ENCODE results near the gene PRKCA. TPM values are rescaled to one million over a fixed set of nuclear protein-coding genes. Genes with fewer than 3 reads are reported as not detected.

PRKCA gene
- total RNA-seq, 1 experiment from 2014 or later: 4.4 TPM

DNA sequence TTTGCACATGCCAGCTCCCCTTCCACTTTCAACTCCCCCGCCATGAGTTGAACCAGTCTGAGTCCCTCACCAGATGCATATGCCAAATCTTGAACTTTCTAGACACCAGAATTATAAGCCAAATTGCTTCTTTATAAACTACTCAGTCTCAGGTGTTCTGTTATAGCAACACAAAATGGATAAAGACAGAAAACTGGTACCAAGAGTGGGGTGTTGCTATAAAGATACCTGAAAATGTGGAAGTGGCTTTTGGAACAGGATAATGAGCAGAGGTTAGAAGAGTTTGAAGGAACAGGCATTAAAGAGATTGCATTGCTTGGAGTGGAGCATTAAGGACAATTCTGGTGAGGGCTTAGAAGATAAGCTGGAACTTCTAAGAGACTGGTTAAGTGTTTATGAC lies 515.3 kb downstream of the PRKCA start:
- Histone ChIP-seq H3K4me3 (ENCODE audit: low read length) (no peak overlapping the region), H3K4me1 (ENCODE audit: low read length) (no peaks in the 10 kb centered on the region), H3K27ac (ENCODE audit: low read length) (no peak overlapping the region), H3K36me3 (ENCODE audit: insufficient read depth, low read length) (no peaks in the 10 kb centered on the region), H2AFZ (ENCODE audit: low read length) (no peak overlapping the region), H3K9ac (ENCODE audit: low read length) (no peak overlapping the region), H3K9me2 (replicated peaks; ENCODE audit: insufficient read depth, low read length) (no peaks in the 10 kb centered on the region), H3K4me2 (ENCODE audit: low read depth, low read length, poor library complexity, severe bottlenecking) (no peak overlapping the region), H3K27me3 (ENCODE audit: low read length) (no peaks in the 10 kb centered on the region), H4K20me1 (ENCODE audit: insufficient read depth, low read depth, low read length) (no peaks in the 10 kb centered on the region), H3K79me2 (ENCODE audit: low read length) (no peaks in the 10 kb centered on the region), H3K9me3 (ENCODE audit: low read length) (no peaks in the 10 kb centered on the region)
- no peak for DNase-seq

DNA sequence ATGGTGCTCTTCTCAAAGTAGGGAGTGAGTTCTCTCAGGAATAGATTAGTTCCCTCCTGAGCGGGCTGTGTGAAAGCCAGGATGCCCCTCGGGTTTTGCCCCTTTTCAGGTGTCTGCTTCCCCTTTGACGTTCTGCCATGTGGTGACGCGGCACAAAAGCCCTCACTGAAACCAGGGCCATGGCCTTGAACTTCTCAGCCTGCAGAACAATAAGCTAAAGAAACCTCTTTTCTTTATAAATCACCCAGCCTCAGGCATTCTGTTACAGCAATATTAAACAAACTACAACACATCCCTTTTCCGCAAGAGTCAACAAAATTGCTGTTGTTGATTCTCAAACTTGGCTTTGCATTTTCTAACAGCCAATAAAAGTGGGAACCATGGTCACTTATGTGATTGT lies 517.1 kb downstream of the PRKCA start:
- H4K20me1 ChIP-seq (ENCODE audit: insufficient read depth, low read depth, low read length): no peaks in the 10 kb centered on the region
- no peak overlapping the region for H3K27ac ChIP-seq (ENCODE audit: low read length)
- no peaks in the 10 kb centered on the region for H3K9me3 ChIP-seq (ENCODE audit: low read length)
- no peak overlapping the region for H3K9ac ChIP-seq (ENCODE audit: low read length)
- no peaks in the 10 kb centered on the region for H3K36me3 ChIP-seq (ENCODE audit: insufficient read depth, low read length)
- H3K4me2 ChIP-seq (ENCODE audit: low read depth, low read length, poor library complexity, severe bottlenecking): no peak overlapping the region
- H3K4me3 ChIP-seq (ENCODE audit: low read length): no peak overlapping the region
- no peak overlapping the region for H2AFZ ChIP-seq (ENCODE audit: low read length)
- no peak for DNase-seq
- no peaks in the 10 kb centered on the region for H3K79me2 ChIP-seq (ENCODE audit: low read length)
- H3K4me1 ChIP-seq (ENCODE audit: low read length): no peaks in the 10 kb centered on the region
- no peaks in the 10 kb centered on the region for H3K27me3 ChIP-seq (ENCODE audit: low read length)
- H3K9me2 ChIP-seq (replicated peaks; ENCODE audit: insufficient read depth, low read length): no peaks in the 10 kb centered on the region

DNA sequence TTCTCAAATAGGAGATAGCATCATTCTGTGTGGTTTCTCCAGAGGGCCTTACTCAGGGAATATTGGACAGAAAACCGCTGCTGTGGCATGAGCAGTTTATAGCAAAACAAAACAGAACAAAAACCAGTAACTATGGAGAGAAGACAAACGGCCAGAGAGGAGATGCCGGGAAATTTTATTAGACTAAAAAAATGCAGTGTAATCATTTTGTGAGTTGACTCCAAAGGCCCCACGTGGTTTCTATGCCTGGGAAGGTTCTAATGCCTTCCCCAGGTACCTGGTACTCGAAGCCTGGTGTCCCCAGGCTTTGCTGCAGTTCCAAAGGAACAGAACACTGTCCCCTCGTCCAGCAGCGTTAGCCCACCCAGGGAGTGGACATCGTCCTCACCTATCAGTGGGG lies 519.6 kb downstream of the PRKCA start:
- Histone ChIP-seq H3K9me3 (ENCODE audit: low read length) (no peaks in the 10 kb centered on the region), H2AFZ (ENCODE audit: low read length) (no peak overlapping the region), H3K27ac (ENCODE audit: low read length) (no peak overlapping the region), H3K27me3 (ENCODE audit: low read length) (no peaks in the 10 kb centered on the region), H4K20me1 (ENCODE audit: insufficient read depth, low read depth, low read length) (no peaks in the 10 kb centered on the region), H3K9ac (ENCODE audit: low read length) (no peak overlapping the region), H3K9me2 (replicated peaks; ENCODE audit: insufficient read depth, low read length) (no peaks in the 10 kb centered on the region), H3K36me3 (ENCODE audit: insufficient read depth, low read length) (no peaks in the 10 kb centered on the region), H3K4me1 (ENCODE audit: low read length) (no peaks in the 10 kb centered on the region), H3K4me3 (ENCODE audit: low read length) (no peak overlapping the region), H3K79me2 (ENCODE audit: low read length) (no peaks in the 10 kb centered on the region), H3K4me2 (ENCODE audit: low read depth, low read length, poor library complexity, severe bottlenecking) (no peak overlapping the region)
- no peak for DNase-seq

DNA sequence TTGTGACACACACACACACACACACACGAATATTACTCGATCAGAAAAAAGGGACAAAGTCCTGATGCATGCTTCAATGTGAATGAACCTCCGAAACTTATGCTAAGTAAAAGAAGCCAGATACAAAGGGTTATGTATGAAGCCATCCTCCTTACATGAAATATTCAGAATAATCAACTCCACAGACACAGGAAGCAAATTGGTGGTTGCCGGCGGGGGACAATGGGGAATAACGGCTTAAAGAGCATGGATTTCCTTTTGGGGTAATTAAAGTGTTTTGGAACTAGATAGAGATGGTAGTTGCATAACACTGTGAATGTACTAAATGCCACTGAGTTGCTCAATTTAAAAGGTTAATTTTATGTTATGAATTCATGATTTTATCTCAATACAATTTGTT lies 524.4 kb downstream of the PRKCA start:
- H3K36me3 ChIP-seq (ENCODE audit: insufficient read depth, low read length): no peaks in the 10 kb centered on the region
- no peaks in the 10 kb centered on the region for H4K20me1 ChIP-seq (ENCODE audit: insufficient read depth, low read depth, low read length)
- H2AFZ ChIP-seq (ENCODE audit: low read length): no peak overlapping the region
- H3K27me3 ChIP-seq (ENCODE audit: low read length): no peaks in the 10 kb centered on the region
- no peak overlapping the region for H3K9ac ChIP-seq (ENCODE audit: low read length)
- no peak overlapping the region for H3K4me2 ChIP-seq (ENCODE audit: low read depth, low read length, poor library complexity, severe bottlenecking)
- no peak overlapping the region for H3K27ac ChIP-seq (ENCODE audit: low read length)
- H3K9me3 ChIP-seq (ENCODE audit: low read length): no peaks in the 10 kb centered on the region
- no peak overlapping the region for H3K4me3 ChIP-seq (ENCODE audit: low read length)
- H3K9me2 ChIP-seq (replicated peaks; ENCODE audit: insufficient read depth, low read length): no peaks in the 10 kb centered on the region
- DNase-seq: no peak
- peaks cover 4% of the 10 kb centered on the region for H3K4me1 ChIP-seq (ENCODE audit: low read length)
- H3K79me2 ChIP-seq (ENCODE audit: low read length): no peaks in the 10 kb centered on the region

DNA sequence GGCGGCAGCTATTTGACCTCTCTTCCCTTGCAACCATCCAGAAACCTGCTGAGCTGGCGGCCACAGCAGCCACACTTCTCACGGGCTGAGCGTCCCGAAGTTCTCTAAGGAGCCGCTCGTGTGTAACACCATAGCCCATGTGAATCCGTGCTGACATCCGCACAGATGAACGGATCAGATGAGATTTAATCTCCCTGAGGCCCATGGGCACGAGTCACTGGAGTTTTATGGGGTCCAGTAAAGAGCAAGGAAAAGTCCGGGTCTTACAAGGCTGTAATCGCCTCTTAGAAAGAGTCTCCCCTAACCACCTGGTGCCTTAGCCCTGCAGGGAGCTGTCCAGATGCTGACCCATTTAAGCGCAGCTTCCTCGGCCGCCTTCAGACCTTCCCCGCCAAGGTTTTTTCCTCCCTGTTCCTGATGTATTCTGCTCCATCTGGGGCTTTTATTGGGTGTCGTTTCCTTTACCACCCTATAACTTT lies 527.0 kb downstream of the PRKCA start:
- Histone ChIP-seq H3K27me3 (ENCODE audit: low read length) (no peaks in the 10 kb centered on the region), H2AFZ (ENCODE audit: low read length) (no peak overlapping the region), H3K36me3 (ENCODE audit: insufficient read depth, low read length) (no peaks in the 10 kb centered on the region), H3K4me1 (ENCODE audit: low read length) (peaks cover 4% of the 10 kb centered on the region), H3K4me3 (ENCODE audit: low read length) (no peak overlapping the region), H3K9me2 (replicated peaks; ENCODE audit: insufficient read depth, low read length) (no peaks in the 10 kb centered on the region), H3K9ac (ENCODE audit: low read length) (no peak overlapping the region), H3K4me2 (ENCODE audit: low read depth, low read length, poor library complexity, severe bottlenecking) (no peak overlapping the region), H4K20me1 (ENCODE audit: insufficient read depth, low read depth, low read length) (no peaks in the 10 kb centered on the region), H3K79me2 (ENCODE audit: low read length) (no peaks in the 10 kb centered on the region), H3K27ac (ENCODE audit: low read length) (no peak overlapping the region), H3K9me3 (ENCODE audit: low read length) (no peaks in the 10 kb centered on the region)
- DNase-seq: no peak

DNA sequence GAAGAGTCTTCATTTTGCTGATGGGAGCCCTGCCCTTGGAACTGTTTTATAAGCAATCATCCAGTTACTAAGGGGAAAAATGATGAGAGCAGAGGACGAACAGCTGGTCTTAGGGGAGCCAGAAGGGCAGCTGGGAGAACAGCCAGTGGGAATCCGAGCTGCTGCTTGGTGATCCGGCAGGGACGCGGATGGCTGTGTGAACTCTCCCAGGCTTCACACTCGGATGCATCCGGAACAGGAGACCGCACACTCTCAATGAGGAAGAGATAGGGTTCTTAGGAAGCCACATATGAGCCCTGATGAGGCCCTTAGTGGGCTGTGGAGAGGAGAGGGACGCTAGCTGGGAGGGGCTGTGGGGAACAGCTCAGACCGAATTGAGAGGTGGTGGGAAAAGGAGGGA lies 527.5 kb downstream of the PRKCA start:
- H3K9me3 ChIP-seq (ENCODE audit: low read length): no peaks in the 10 kb centered on the region
- H3K36me3 ChIP-seq (ENCODE audit: insufficient read depth, low read length): no peaks in the 10 kb centered on the region
- no peaks in the 10 kb centered on the region for H4K20me1 ChIP-seq (ENCODE audit: insufficient read depth, low read depth, low read length)
- no peak for DNase-seq
- no peak overlapping the region for H3K4me2 ChIP-seq (ENCODE audit: low read depth, low read length, poor library complexity, severe bottlenecking)
- H2AFZ ChIP-seq (ENCODE audit: low read length): no peak overlapping the region
- H3K9me2 ChIP-seq (replicated peaks; ENCODE audit: insufficient read depth, low read length): no peaks in the 10 kb centered on the region
- no peak overlapping the region for H3K9ac ChIP-seq (ENCODE audit: low read length)
- H3K4me3 ChIP-seq (ENCODE audit: low read length): no peak overlapping the region
- no peaks in the 10 kb centered on the region for H3K27me3 ChIP-seq (ENCODE audit: low read length)
- no peaks in the 10 kb centered on the region for H3K79me2 ChIP-seq (ENCODE audit: low read length)
- H3K27ac ChIP-seq (ENCODE audit: low read length): no peak overlapping the region
- peaks cover 4% of the 10 kb centered on the region for H3K4me1 ChIP-seq (ENCODE audit: low read length)

DNA sequence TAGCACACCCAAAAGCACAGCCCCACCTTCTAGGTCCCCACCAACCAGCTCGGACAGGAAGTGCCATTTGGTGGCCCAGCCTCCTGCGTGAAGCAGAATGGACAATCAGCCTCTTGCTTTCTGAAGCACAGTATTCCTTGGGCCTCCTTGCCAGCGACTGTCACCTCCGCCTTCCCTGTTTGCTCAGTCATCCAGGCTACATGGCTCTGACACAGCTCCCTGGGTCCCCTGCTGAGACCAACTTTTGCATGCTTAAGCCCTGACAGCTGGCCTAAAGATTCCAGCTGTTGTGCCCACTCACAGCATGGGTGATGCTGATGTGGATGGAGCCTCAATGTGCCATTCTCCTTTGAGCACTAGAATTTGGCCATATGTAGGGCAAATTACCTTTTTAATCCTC lies 528.0 kb downstream of the PRKCA start:
- Histone ChIP-seq H3K9me2 (replicated peaks; ENCODE audit: insufficient read depth, low read length) (no peaks in the 10 kb centered on the region), H4K20me1 (ENCODE audit: insufficient read depth, low read depth, low read length) (no peaks in the 10 kb centered on the region)

DNA sequence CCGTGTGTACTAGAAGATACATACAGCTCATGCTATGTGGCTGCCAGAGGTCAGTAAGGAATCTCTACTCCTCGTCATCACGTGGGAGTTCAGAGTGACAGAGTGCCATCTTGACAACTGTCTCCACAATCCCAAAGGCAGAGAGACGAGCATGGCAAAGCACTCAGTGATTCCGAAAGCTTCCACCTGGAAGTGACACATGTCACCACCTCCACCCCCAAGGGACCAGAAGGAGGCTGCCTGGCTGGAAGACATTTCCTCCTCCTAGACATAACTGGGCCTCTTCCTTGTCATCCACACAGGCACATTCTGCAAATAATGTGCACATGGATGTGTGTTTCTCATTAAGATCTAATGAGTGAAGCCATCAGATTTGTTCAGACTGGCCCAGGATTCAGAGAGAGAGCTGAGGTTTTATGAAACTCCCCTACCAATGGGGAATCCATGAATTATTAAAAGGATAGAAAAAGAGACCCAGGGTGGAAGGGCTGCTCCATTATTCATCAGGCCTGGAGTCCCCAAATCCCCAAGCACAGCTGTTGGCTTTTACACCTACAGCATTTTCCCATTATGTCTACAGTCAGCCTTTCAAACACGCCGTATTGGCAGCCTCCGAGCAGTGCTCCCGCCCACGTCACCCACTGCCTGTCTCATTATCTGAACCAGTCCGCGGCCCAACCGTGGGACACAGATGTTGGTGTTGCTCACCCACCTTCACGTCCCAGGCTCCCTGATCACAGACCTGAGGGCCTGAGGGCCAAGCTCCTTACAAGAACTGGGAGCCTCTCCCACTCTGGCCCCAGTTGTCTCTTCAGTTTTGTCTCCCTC lies 529.2 kb downstream of the PRKCA start:
- Histone ChIP-seq H3K79me2 (ENCODE audit: low read length) (no peaks in the 10 kb centered on the region), H4K20me1 (ENCODE audit: insufficient read depth, low read depth, low read length) (no peaks in the 10 kb centered on the region), H3K27me3 (ENCODE audit: low read length) (no peaks in the 10 kb centered on the region), H3K27ac (ENCODE audit: low read length) (no peak overlapping the region), H2AFZ (ENCODE audit: low read length) (no peak overlapping the region), H3K36me3 (ENCODE audit: insufficient read depth, low read length) (no peaks in the 10 kb centered on the region), H3K4me2 (ENCODE audit: low read depth, low read length, poor library complexity, severe bottlenecking) (no peak overlapping the region), H3K9ac (ENCODE audit: low read length) (no peak overlapping the region), H3K4me3 (ENCODE audit: low read length) (no peak overlapping the region), H3K4me1 (ENCODE audit: low read length) (peaks cover 4% of the 10 kb centered on the region), H3K9me2 (replicated peaks; ENCODE audit: insufficient read depth, low read length) (no peaks in the 10 kb centered on the region), H3K9me3 (ENCODE audit: low read length) (no peaks in the 10 kb centered on the region)
- DNase-seq: no peak

More for the DNA sequence above, 528.0 kb downstream of the PRKCA start:
- H3K9me3 ChIP-seq (ENCODE audit: low read length): no peaks in the 10 kb centered on the region
- H3K9ac ChIP-seq (ENCODE audit: low read length): no peak overlapping the region
- DNase-seq: no peak
- H3K36me3 ChIP-seq (ENCODE audit: insufficient read depth, low read length): no peaks in the 10 kb centered on the region
- no peak overlapping the region for H2AFZ ChIP-seq (ENCODE audit: low read length)
- H3K79me2 ChIP-seq (ENCODE audit: low read length): no peaks in the 10 kb centered on the region
- no peak overlapping the region for H3K4me2 ChIP-seq (ENCODE audit: low read depth, low read length, poor library complexity, severe bottlenecking)
- H3K4me3 ChIP-seq (ENCODE audit: low read length): no peak overlapping the region
- H3K27me3 ChIP-seq (ENCODE audit: low read length): no peaks in the 10 kb centered on the region
- peaks cover 4% of the 10 kb centered on the region for H3K4me1 ChIP-seq (ENCODE audit: low read length)
- H3K27ac ChIP-seq (ENCODE audit: low read length): no peak overlapping the region

Measured in Karpas-422 (cell line).